Immature natural killer cell (primary cell): ENCODE results near the gene PIGU. TPM values are rescaled to one million over a fixed set of nuclear protein-coding genes. Genes with fewer than 3 reads are reported as not detected.

Experiments used
- DNase-seq, 3 donors: peaks; one replicate each; pipeline ENCODE4 v3.0.0; 2022; ENCODE audit warnings: mixed read lengths in 1 of 3
- H3K27ac Mint-ChIP-seq, 6 donors: one replicate each; pipeline ENCODE4 v1.8.0; 2020; ENCODE audit warnings: mixed read lengths in 6 of 6, mild to moderate bottlenecking in 5 of 6, inconsistent platforms in 4 of 6, moderate library complexity in 3 of 6
- H3K27me3 Mint-ChIP-seq, 3 donors: one replicate each; pipeline ENCODE4 v1.8.0; 2020 to 2021; ENCODE audit warnings: low read depth in 3 of 3, mild to moderate bottlenecking in 3 of 3, mixed read lengths in 3 of 3, moderate library complexity in 3 of 3, inconsistent platforms in 1 of 3
- H3K36me3 Mint-ChIP-seq, 3 donors: one replicate each; pipeline ENCODE4 v1.8.0; 2020; ENCODE audit warnings: mixed read lengths in 3 of 3, inconsistent platforms in 2 of 3, mild to moderate bottlenecking in 2 of 3
- H3K4me1 Mint-ChIP-seq, 2 donors: one replicate each; pipeline ENCODE4 v1.8.0; 2020; ENCODE audit warnings: inconsistent platforms in 2 of 2, mild to moderate bottlenecking in 2 of 2, mixed read lengths in 2 of 2, moderate library complexity in 1 of 2
- H3K4me3 Mint-ChIP-seq, 5 donors: one replicate each; pipeline ENCODE4 v1.8.0; 2020; ENCODE audit warnings: mild to moderate bottlenecking in 5 of 5, mixed read lengths in 5 of 5, inconsistent platforms in 3 of 5, moderate library complexity in 3 of 5
- H3K9me3 Mint-ChIP-seq, 6 donors: one replicate each; pipeline ENCODE4 v1.8.0; 2020; ENCODE audit warnings: mild to moderate bottlenecking in 6 of 6, mixed read lengths in 6 of 6, inconsistent platforms in 4 of 6, moderate library complexity in 3 of 6
- polyA plus RNA-seq, 3 donors: library from polyadenylated mRNA; unstranded; fragments of 300-500 nt; fragmentation: Illumina TruSeq; gene quantifications; one replicate each; pipeline ENCODE4 v1.2.3, GENCODE V29; 2021

Gene PIGU
- polyA plus RNA-seq, 3 donors from 2014 or later = 19.3 to 34.7 (median 25.3) TPM

- H3K36me3 Mint-ChIP-seq = no peaks in the 10 kb centered on the region
- peaks cover 8 to 10% of the 10 kb centered on the region in 2 donors for H3K4me1 Mint-ChIP-seq
- no peak for DNase-seq
- H3K9me3 Mint-ChIP-seq = no peaks in the 10 kb centered on the region
- H3K27me3 Mint-ChIP-seq = peaks cover 4 to 14% (median 5%) of the 10 kb centered on the region in 3 donors
- no peak overlapping the region for H3K4me3 Mint-ChIP-seq
- H3K27ac Mint-ChIP-seq = no peak overlapping the region
Observed at GRCh38 chr20:34553366-34553867, 123.5 kb downstream of the PIGU start.

- peaks cover 0 to 7% (median 3%) of the 10 kb centered on the region in 3 donors for H3K27me3 Mint-ChIP-seq
- H3K4me1 Mint-ChIP-seq = peaks cover 0 to 5% of the 10 kb centered on the region in 2 donors
- DNase-seq = no peak
- H3K9me3 Mint-ChIP-seq = no peaks in the 10 kb centered on the region
- H3K4me3 Mint-ChIP-seq = no peak overlapping the region
- peak overlapping the region in 3 of 6 donors; percentile 34 to 74 (median 53) for H3K27ac Mint-ChIP-seq
- H3K36me3 Mint-ChIP-seq = no peaks in the 10 kb centered on the region
Observed at GRCh38 chr20:34552569-34552968, 124.3 kb downstream of the PIGU start.

GRCh38 chr20:34549929-34550305, 127.0 kb downstream of the PIGU start:
- Mint-ChIP-seq H3K27me3 (peaks cover 4 to 9% (median 6%) of the 10 kb centered on the region in 3 donors), H3K4me3 (no peak overlapping the region), H3K4me1 (no peaks in the 10 kb centered on the region), H3K27ac (no peak overlapping the region), H3K36me3 (peaks cover 0 to 4% (median 0%) of the 10 kb centered on the region in 3 donors), H3K9me3 (no peaks in the 10 kb centered on the region)
- DNase-seq = no peak

GRCh38 chr20:34549291-34549928, 127.5 kb downstream of the PIGU start:
- Mint-ChIP-seq H3K27ac (no peak overlapping the region), H3K27me3 (peaks cover 4 to 12% (median 6%) of the 10 kb centered on the region in 3 donors), H3K4me3 (no peak overlapping the region), H3K9me3 (no peaks in the 10 kb centered on the region), H3K4me1 (peaks cover 4 to 5% of the 10 kb centered on the region in 2 donors), H3K36me3 (peaks cover 0 to 4% (median 0%) of the 10 kb centered on the region in 3 donors)
- no peak for DNase-seq

GRCh38 chr20:34547844-34548613, 128.9 kb downstream of the PIGU start:
- no peaks in the 10 kb centered on the region for H3K9me3 Mint-ChIP-seq
- no peak for DNase-seq

GRCh38 chr20:34546751-34547181, 130.1 kb downstream of the PIGU start:
- peaks cover 7 to 10% of the 10 kb centered on the region in 2 donors for H3K4me1 Mint-ChIP-seq
- no peak overlapping the region for H3K4me3 Mint-ChIP-seq
- peaks cover 0 to 4% (median 3%) of the 10 kb centered on the region in 3 donors for H3K36me3 Mint-ChIP-seq
- H3K27me3 Mint-ChIP-seq = peaks cover 4 to 7% (median 6%) of the 10 kb centered on the region in 3 donors
- H3K9me3 Mint-ChIP-seq = no peaks in the 10 kb centered on the region
- H3K27ac Mint-ChIP-seq = peak overlapping the region in 1 of 6 donors; percentile 7
- DNase-seq = no peak

More at GRCh38 chr20:34547844-34548613, 128.9 kb downstream of the PIGU start:
- Mint-ChIP-seq H3K36me3 (peaks cover 0 to 4% (median 3%) of the 10 kb centered on the region in 3 donors), H3K4me3 (no peak overlapping the region), H3K27ac (peak overlapping the region in 1 of 6 donors; percentile 40), H3K4me1 (peaks cover 7 to 10% of the 10 kb centered on the region in 2 donors), H3K27me3 (peaks cover 4 to 12% (median 6%) of the 10 kb centered on the region in 3 donors)

- H3K4me1 Mint-ChIP-seq = peaks cover 22 to 27% of the 10 kb centered on the region in 2 donors
- H3K36me3 Mint-ChIP-seq = peaks cover 4 to 19% (median 5%) of the 10 kb centered on the region in 3 donors
- H3K4me3 Mint-ChIP-seq = peak overlapping the region in 3 of 5 donors; percentile 27 to 54 (median 48)
- H3K27ac Mint-ChIP-seq = peak overlapping the region in 3 of 6 donors; percentile 28 to 47 (median 45)
- H3K27me3 Mint-ChIP-seq = peaks cover 4 to 6% (median 5%) of the 10 kb centered on the region in 3 donors
- H3K9me3 Mint-ChIP-seq = no peaks in the 10 kb centered on the region
- no peak for DNase-seq
Observed at GRCh38 chr20:34544109-34544796, 132.6 kb downstream of the PIGU start.

GRCh38 chr20:34543463-34544056, 133.3 kb downstream of the PIGU start:
- peaks cover 24 to 27% of the 10 kb centered on the region in 2 donors for H3K4me1 Mint-ChIP-seq
- peaks cover 4 to 6% (median 4%) of the 10 kb centered on the region in 3 donors for H3K27me3 Mint-ChIP-seq
- peak overlapping the region in 1 of 6 donors; percentile 57 for H3K27ac Mint-ChIP-seq
- DNase-seq = no peak
- H3K36me3 Mint-ChIP-seq = peaks cover 4 to 25% (median 5%) of the 10 kb centered on the region in 3 donors
- H3K4me3 Mint-ChIP-seq = no peak overlapping the region
- no peaks in the 10 kb centered on the region for H3K9me3 Mint-ChIP-seq

GRCh38 chr20:34542439-34542838, 134.5 kb downstream of the PIGU start:
- Mint-ChIP-seq H3K9me3 (no peaks in the 10 kb centered on the region), H3K36me3 (peaks cover 4 to 26% (median 5%) of the 10 kb centered on the region in 3 donors), H3K27me3 (peaks cover 2 to 4% (median 4%) of the 10 kb centered on the region in 3 donors), H3K27ac (peak overlapping the region in 1 of 6 donors; percentile 42), H3K4me1 (peaks cover 25 to 27% of the 10 kb centered on the region in 2 donors), H3K4me3 (no peak overlapping the region)
- DNase-seq = no peak

- Mint-ChIP-seq H3K9me3 (no peaks in the 10 kb centered on the region), H3K4me1 (peaks cover 25 to 27% of the 10 kb centered on the region in 2 donors), H3K27ac (peak overlapping the region in 2 of 6 donors; percentile 57 to 64), H3K4me3 (no peak overlapping the region), H3K27me3 (peaks cover 0 to 4% (median 4%) of the 10 kb centered on the region in 3 donors), H3K36me3 (peaks cover 3 to 26% (median 5%) of the 10 kb centered on the region in 3 donors)
- DNase-seq = no peak
Observed at GRCh38 chr20:34541917-34542316, 135.0 kb downstream of the PIGU start.

GRCh38 chr20:34541264-34541901, 135.5 kb downstream of the PIGU start:
- Mint-ChIP-seq H3K9me3 (no peaks in the 10 kb centered on the region), H3K4me1 (peaks cover 25 to 27% of the 10 kb centered on the region in 2 donors), H3K27ac (peak overlapping the region; percentile 57 to 78 (median 68)), H3K27me3 (peaks cover 0 to 2% (median 0%) of the 10 kb centered on the region in 3 donors), H3K36me3 (peaks cover 0 to 26% (median 5%) of the 10 kb centered on the region in 3 donors), H3K4me3 (peak overlapping the region in 1 of 5 donors; percentile 37)
- DNase-seq = no peak

GRCh38 chr20:34540596-34541263, 136.2 kb downstream of the PIGU start:
- DNase-seq = no peak
- Mint-ChIP-seq H3K27me3 (peaks cover 0 to 4% (median 2%) of the 10 kb centered on the region in 3 donors), H3K4me3 (peak overlapping the region in 2 of 5 donors; percentile 9 to 37), H3K27ac (peak overlapping the region; percentile 48 to 78 (median 68)), H3K36me3 (peaks cover 0 to 27% (median 6%) of the 10 kb centered on the region in 3 donors), H3K9me3 (no peaks in the 10 kb centered on the region), H3K4me1 (peaks cover 25 to 27% of the 10 kb centered on the region in 2 donors)
